H1 (cell line): ENCODE measurements around the gene GPS1. TPM values are rescaled to one million over a fixed set of nuclear protein-coding genes. Genes with fewer than 3 reads are reported as not detected.
A peak's percentile ranks its signal among the peaks of the same experiment; 100 is the strongest.

Source experiments
- CTCF ChIA-PET: fragments of 300-600 bp; sonication (Branson Sonifier 250); formaldehyde crosslinking; loops from one replicate; lab custom pipeline; 2021; ENCODE audit not compliant: partially characterized antibody; lab: Charles Lee
- POLR2A ChIA-PET: fragments of 300-600 bp; sonication (Branson Sonifier 250); formaldehyde crosslinking; loops from one replicate; lab custom pipeline; 2021; ENCODE audit warnings: inconsistent platforms; ENCODE audit not compliant: partially characterized antibody; lab: Charles Lee
- DNase-seq, 2 experiments: peaks; one replicate each; pipeline versions ENCODE4 v3.0.0 to v3.0.0-alpha.2; 2010 to 2022; ENCODE audit warnings: low spot score in 2 of 2, low read depth in 1 of 2, mixed read lengths in 1 of 2
- FAIRE-seq: peaks from 2 replicates; lab custom pipeline; 2011; peaks lifted over from hg19 to GRCh38; lab: Jason Lieb, UNC
- H2AFZ ChIP-seq: 2 replicates; pipeline ENCODE4 v1.8.1; 2012; ENCODE audit warnings: low read length, inconsistent platforms
- H2AK5ac ChIP-seq: 2 replicates; pipeline ENCODE4 v1.6.1; 2013; ENCODE audit warnings: low read depth, low read length
- H2BK120ac ChIP-seq: replicated peaks from 2 replicates; pipeline ENCODE3; 2013; ENCODE audit warnings: low read depth, low read length, inconsistent platforms
- H2BK12ac ChIP-seq: 2 replicates; pipeline ENCODE4 v1.6.1; 2013; ENCODE audit warnings: low read depth, low read length
- H2BK15ac ChIP-seq: 2 replicates; pipeline ENCODE4 v1.6.1; 2013; ENCODE audit warnings: low read length
- H2BK20ac ChIP-seq: 2 replicates; pipeline ENCODE4 v1.6.1; 2013; ENCODE audit warnings: low read length
- H2BK5ac ChIP-seq: 2 replicates; pipeline ENCODE4 v1.6.1; 2013; ENCODE audit warnings: low read depth, low read length
- H3K14ac ChIP-seq: 2 replicates; pipeline ENCODE4 v1.6.1; 2013; ENCODE audit warnings: inconsistent platforms; ENCODE audit not compliant: insufficient read length
- H3K18ac ChIP-seq: 2 replicates; pipeline ENCODE4 v1.6.1; 2013; ENCODE audit warnings: low read length; ENCODE audit errors: extremely low read depth
- H3K23ac ChIP-seq: 2 replicates; pipeline ENCODE4 v1.6.1; 2013; ENCODE audit warnings: inconsistent platforms; ENCODE audit not compliant: insufficient read length
- H3K23me2 ChIP-seq: 2 replicates; pipeline ENCODE4 v1.6.1; 2013; ENCODE audit warnings: low read depth, low read length
- H3K27ac ChIP-seq: 2 replicates; pipeline ENCODE4 v1.6.1; 2011; ENCODE audit warnings: low read depth, low read length, inconsistent platforms
- H3K27me3 ChIP-seq, 4 experiments: replicated peaks in 1 of 4; 1 replicate in 1 of 4; 2 replicates in 3 of 4; pipeline versions ENCODE4 v1.6.1 to v1.8.1; 2011 to 2013; ENCODE audit warnings: low read length in 3 of 4, mild to moderate bottlenecking in 3 of 4, inconsistent platforms in 2 of 4, mixed read lengths in 2 of 4, moderate library complexity in 1 of 4; ENCODE audit not compliant: control insufficient read depth in 3 of 4, insufficient read depth in 3 of 4; ENCODE audit errors: extremely low read depth in 1 of 4
- H3K36me3 ChIP-seq, 4 experiments: 2 replicates each; pipeline versions ENCODE4 v1.6.1 to v1.8.1; 2011 to 2013; ENCODE audit warnings: mild to moderate bottlenecking in 4 of 4, low read length in 3 of 4, moderate library complexity in 2 of 4, control low read depth in 1 of 4, inconsistent platforms in 1 of 4; ENCODE audit not compliant: insufficient read depth in 4 of 4, control insufficient read depth in 2 of 4
- H3K4ac ChIP-seq: replicated peaks from 2 replicates; pipeline ENCODE3; 2013; ENCODE audit warnings: low read length, low read depth, mixed read lengths, inconsistent platforms; ENCODE audit not compliant: insufficient read length
- H3K4me1 ChIP-seq, 4 experiments: replicated peaks in 1 of 4; 1 replicate in 1 of 4; 2 replicates in 3 of 4; pipeline versions ENCODE4 v1.6.1 to v1.8.1; 2011 to 2013; ENCODE audit warnings: low read length in 3 of 4, inconsistent platforms in 2 of 4, mixed read lengths in 1 of 4; ENCODE audit not compliant: insufficient read depth in 4 of 4, control insufficient read depth in 3 of 4
- H3K4me2 ChIP-seq, 2 experiments: 2 replicates each; pipeline versions ENCODE4 v1.6.1 to v1.8.1; 2011 to 2013; ENCODE audit warnings: low read depth in 2 of 2, low read length in 2 of 2, control low read depth in 1 of 2, inconsistent platforms in 1 of 2, mild to moderate bottlenecking in 1 of 2; ENCODE audit not compliant: insufficient read depth in 1 of 2
- H3K4me3 ChIP-seq, 4 experiments: fragments of 200-600, 300-600 bp in 1 of 4; sonication (generic), shearing (Covaris generic), sonication (Bioruptor Twin) in 1 of 4; 2 replicates each; pipeline versions ENCODE4 v1.5.1 to v1.8.1; 2011 to 2016; ENCODE audit warnings: low read length in 4 of 4, low read depth in 3 of 4, control low read depth in 2 of 4, inconsistent platforms in 2 of 4, mild to moderate bottlenecking in 2 of 4, mixed read lengths in 1 of 4, moderate library complexity in 1 of 4; ENCODE audit not compliant: insufficient read depth in 2 of 4; ENCODE audit errors: extremely low read depth in 1 of 4
- H3K56ac ChIP-seq: replicated peaks from 2 replicates; pipeline ENCODE3; 2013; ENCODE audit warnings: low read depth, mild to moderate bottlenecking, mixed read lengths, low read length, inconsistent platforms; ENCODE audit not compliant: insufficient read length
- H3K79me1 ChIP-seq: 2 replicates; pipeline ENCODE4 v1.6.1; 2013; ENCODE audit warnings: low read depth, low read length, control low read depth
- H3K79me2 ChIP-seq, 2 experiments: 2 replicates each; pipeline versions ENCODE4 v1.6.1 to v1.8.1; 2012 to 2013; ENCODE audit warnings: low read length in 2 of 2, mild to moderate bottlenecking in 2 of 2, inconsistent platforms in 1 of 2; ENCODE audit not compliant: insufficient read depth in 2 of 2, control insufficient read depth in 1 of 2
- H3K9ac ChIP-seq, 4 experiments: replicated peaks in 1 of 4; 1 replicate in 1 of 4; 2 replicates in 3 of 4; pipeline versions ENCODE4 v1.6.1 to v1.8.1; 2011 to 2013; ENCODE audit warnings: low read depth in 3 of 4, low read length in 3 of 4, control low read depth in 2 of 4, mild to moderate bottlenecking in 2 of 4, moderate library complexity in 2 of 4, inconsistent platforms in 1 of 4; ENCODE audit errors: extremely low read depth in 1 of 4
- H3K9me3 ChIP-seq, 2 experiments: 2 replicates each; pipeline versions ENCODE4 v1.6.1 to v1.8.1; 2012 to 2013; ENCODE audit warnings: mild to moderate bottlenecking in 2 of 2, moderate library complexity in 2 of 2, control low read depth in 1 of 2, inconsistent platforms in 1 of 2, low read depth in 1 of 2, low read length in 1 of 2, mixed read lengths in 1 of 2; ENCODE audit not compliant: insufficient read depth in 2 of 2
- H4K20me1 ChIP-seq, 2 experiments: replicated peaks in 1 of 2; 2 replicates each; pipeline versions ENCODE3 to v1.8.1; 2011 to 2013; ENCODE audit warnings: inconsistent platforms in 2 of 2, low read length in 2 of 2, mild to moderate bottlenecking in 1 of 2; ENCODE audit not compliant: insufficient read depth in 2 of 2, control insufficient read depth in 1 of 2
- H4K5ac ChIP-seq: 2 replicates; pipeline ENCODE4 v1.6.1; 2013; ENCODE audit warnings: low read length, low read depth, mixed read lengths, inconsistent platforms; ENCODE audit not compliant: insufficient read length
- H4K8ac ChIP-seq: 2 replicates; pipeline ENCODE4 v1.8.0; 2013; ENCODE audit warnings: mild to moderate bottlenecking, moderate library complexity, low read length, inconsistent platforms; ENCODE audit not compliant: insufficient read depth; ENCODE audit errors: extremely low read depth
- H4K91ac ChIP-seq: replicated peaks from 2 replicates; pipeline ENCODE3; 2013; ENCODE audit warnings: low read length, mixed read lengths, inconsistent platforms; ENCODE audit not compliant: insufficient read length
- BCL11A ChIP-seq, 2 experiments: IDR thresholded peaks; one replicate each; pipeline ENCODE4 v1.6.1; 2011; ENCODE audit warnings: low read depth in 2 of 2, low read length in 2 of 2, mild to moderate bottlenecking in 2 of 2
- CREB1 ChIP-seq: IDR thresholded peaks from 2 replicates; pipeline ENCODE4 v1.6.1; 2012; ENCODE audit warnings: inconsistent platforms
- RBBP5 ChIP-seq: IDR thresholded peaks from 2 replicates; pipeline ENCODE4 v1.7.1; 2012; ENCODE audit warnings: low read depth, mild to moderate bottlenecking, inconsistent platforms, low read length, moderate library complexity, borderline replicate concordance
- SIN3A ChIP-seq, 2 experiments: IDR thresholded peaks in 1 of 2; conservative IDR thresholded peaks in 1 of 2; 2 replicates each; pipeline ENCODE4 v1.6.1; 2011 to 2012; ENCODE audit warnings: low read length in 2 of 2, improper control_type of control experiment in 1 of 2, low read depth in 1 of 2, mild to moderate bottlenecking in 1 of 2
- SP2 ChIP-seq: IDR thresholded peaks from 2 replicates; pipeline ENCODE4 v1.6.1; 2012; ENCODE audit warnings: mild to moderate bottlenecking, low read length, inconsistent platforms
- WGBS, 2 experiments: shearing (Covaris generic) in 1 of 2; methylation state at CpG; one replicate each; pipeline versions ENCODE4 v1.1.6 to v1.1.7; 2013 to 2015; ENCODE audit warnings: low lambda C conversion rate in 2 of 2, mixed read lengths in 2 of 2, inconsistent platforms in 1 of 2, low coverage in 1 of 2, missing lambda C conversion rate in 1 of 2; ENCODE audit not compliant: insufficient replicate concordance in 2 of 2, insufficient coverage in 1 of 2, insufficient read length in 1 of 2; ENCODE audit errors: extremely low coverage in 1 of 2, missing lambda C conversion rate in 1 of 2; 5-methylcytosine and 5-hydroxymethylcytosine counted together
- polyA plus RNA-seq, 7 experiments: library from polyadenylated mRNA; depleted of rRNA in 3 of 7; stranded (reverse) in 5 of 7; unstranded in 2 of 7; fragments of >200 nt in 5 of 7; fragments of 200-250 nt in 2 of 7; gene quantifications; 1 replicate in 5 of 7; 2 replicates in 1 of 7; 4 replicates in 1 of 7; pipeline versions ENCODE4 v1.2.1 to v1.2.3, GENCODE V29; 2011 to 2013; ENCODE audit warnings: missing spikeins in 2 of 7, mixed read lengths in 2 of 7
- total RNA-seq: library from RNA; stranded (reverse); fragmentation: NEBNext Ultra II Directional; extraction: Animal tissue kit (Norgen Biotek cat#: 25700); gene quantifications from 2 replicates; pipeline ENCODE4 v1.2.1, GENCODE V29; 2021

GPS1 gene
- total and polyA plus RNA-seq, 2 of the 8 experiments (the other 6 are each of a cell fraction or from before 2014, with no cell fraction given): 153 to 277 TPM

DNA sequence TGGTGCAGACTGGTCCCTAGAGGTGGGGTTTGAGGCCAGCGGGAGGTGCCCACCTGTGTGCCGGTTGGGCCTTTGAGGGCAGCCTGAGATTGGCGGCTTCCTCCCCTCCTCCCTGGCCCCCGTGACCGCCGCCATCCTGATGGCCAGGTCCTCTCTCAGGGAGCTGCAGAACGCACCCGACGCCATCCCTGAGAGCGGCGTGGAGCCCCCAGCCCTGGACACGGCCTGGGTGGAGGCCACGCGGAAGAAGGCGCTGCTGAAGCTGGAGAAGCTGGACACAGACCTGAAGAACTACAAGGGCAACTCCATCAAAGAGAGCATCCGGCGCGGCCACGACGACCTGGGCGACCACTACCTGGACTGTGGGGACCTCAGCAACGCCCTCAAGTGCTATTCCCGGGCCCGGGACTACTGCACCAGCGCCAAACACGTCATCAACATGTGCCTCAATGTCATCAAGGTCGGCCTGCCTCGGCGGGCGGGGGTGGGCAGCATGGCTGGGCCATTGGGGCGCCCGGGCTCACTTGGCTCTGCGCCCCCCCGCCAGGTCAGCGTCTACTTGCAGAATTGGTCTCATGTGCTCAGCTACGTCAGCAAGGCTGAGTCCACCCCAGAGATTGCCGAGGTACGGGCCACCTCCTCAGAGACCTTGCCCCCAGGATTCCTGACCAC lies 2.8 kb downstream of the GPS1 start:
- Histone ChIP-seq H3K36me3 (peaks cover 7 to 29% (median 19%) of the 10 kb centered on the region in 4 experiments), H3K79me2 (peaks cover 0 to 12% of the 10 kb centered on the region in 2 experiments; a peak in 1 of 4 replicates), H4K20me1 (peaks cover 4 to 19% of the 10 kb centered on the region in 2 experiments), H2BK15ac (no peak overlapping the region), H3K4ac (no peak overlapping the region), H4K8ac (peak overlapping the region; percentile 79; the same call in 1 of the 2 replicates), H3K4me1 (peaks cover 0 to 11% (median 6%) of the 10 kb centered on the region in 4 experiments; a peak in 5 of 7 replicates), H2BK120ac (no peak overlapping the region), H3K4me2 (no peak overlapping the region), H4K91ac (no peak overlapping the region), H2AFZ (no peak overlapping the region), H3K4me3 (no peak overlapping the region), H3K14ac (no peak overlapping the region), H2BK5ac (no peak overlapping the region), H2BK20ac (no peak overlapping the region), H3K9me3 (no peaks in the 10 kb centered on the region), H3K18ac (no peak overlapping the region), H2AK5ac (no peak overlapping the region), H3K9ac (no peak overlapping the region), H3K23me2 (peaks cover 6% of the 10 kb centered on the region; the same call in 1 of the 2 replicates), H3K27ac (no peak overlapping the region), H3K79me1 (peaks cover 6% of the 10 kb centered on the region; the same call in 1 of the 2 replicates), H3K27me3 (no peaks in the 10 kb centered on the region; a peak in 1 of 7 replicates), H2BK12ac (no peak overlapping the region), H3K23ac (no peak overlapping the region), H3K56ac (no peak overlapping the region), H4K5ac (no peak overlapping the region)
- 95% methylated on average over 37 of the region's 38 CpGs; no CpG with 5 or more reads in 1 of the 2 experiments for WGBS, 2 experiments
- TF ChIP-seq RBBP5 (no peak), SIN3A (conservative IDR thresholded peaks at IDR 0.05 in 1 of 2, IDR thresholded peaks at IDR 0.05 in 1 of 2; ENCODE audit: low read depth in 1 of 2, low read length in 2 of 2) (no peak), CREB1 (peak; percentile 73), BCL11A (IDR thresholded peaks at IDR 0.05; ENCODE audit: low read depth in 2 of 2, low read length in 2 of 2) (no peak), SP2 (no peak)
- ChIA-PET POLR2A (interaction anchor here (0.7 to 13.2 kb wide), 14 partner anchors 11 to 111 kb away, joined by 3 to 161 read pairs (median 3); partner anchors contain the start of genes DUS1L and RAC3), CTCF (interaction anchor here (1.0 to 5.4 kb wide), 7 partner anchors 8 to 100 kb away, joined by 3 to 40 read pairs (median 3); partner anchors contain the start of genes DCXR, DUS1L and RAC3)
- FAIRE-seq (no peak), DNase-seq (no peak)
